Endodermal cell (in vitro differentiated cells): ENCODE results near the gene ATP1A4. TPM values are rescaled to one million over a fixed set of nuclear protein-coding genes. Genes with fewer than 3 reads are reported as not detected.
A peak's percentile ranks its signal among the peaks of the same experiment; 100 is the strongest.

ENCODE experiments used
- DNase-seq: peaks from one replicate; pipeline ENCODE4 v3.0.0-alpha.2; 2017
- H3K27ac ChIP-seq: 2 replicates; pipeline ENCODE4 v1.5.1; 2013; ENCODE audit warnings: mild to moderate bottlenecking, low read depth, low read length, moderate library complexity
- H3K27me3 ChIP-seq: 2 replicates; pipeline ENCODE4 v1.6.1; 2013; ENCODE audit warnings: mild to moderate bottlenecking, low read length, moderate library complexity; ENCODE audit not compliant: insufficient read depth, control insufficient read depth, poor library complexity, severe bottlenecking
- H3K36me3 ChIP-seq: 2 replicates; pipeline ENCODE4 v1.7.0; 2013; ENCODE audit warnings: mild to moderate bottlenecking, low read length, moderate library complexity; ENCODE audit not compliant: control insufficient read depth, insufficient read depth
- H3K4me1 ChIP-seq: one replicate; pipeline ENCODE4 v1.7.0; 2013; ENCODE audit warnings: low read length; ENCODE audit not compliant: control insufficient read depth, insufficient read depth
- H3K4me3 ChIP-seq: 2 replicates; pipeline ENCODE4 v1.5.1; 2013; ENCODE audit warnings: mild to moderate bottlenecking, low read length, moderate library complexity
- H3K9ac ChIP-seq: 2 replicates; pipeline ENCODE4 v1.6.1; 2013; ENCODE audit warnings: mild to moderate bottlenecking, low read length, moderate library complexity; ENCODE audit not compliant: poor library complexity, severe bottlenecking; ENCODE audit errors: extremely low read depth
- H3K9me3 ChIP-seq: 2 replicates; pipeline ENCODE4 v1.6.1; 2013; ENCODE audit warnings: mild to moderate bottlenecking, low read length, moderate library complexity; ENCODE audit not compliant: control insufficient read depth
- H3K27ac Mint-ChIP-seq: 2 replicates; pipeline ENCODE4 v1.8.0; 2020; ENCODE audit warnings: mixed read lengths
- H3K27me3 Mint-ChIP-seq: 2 replicates; pipeline ENCODE4 v1.8.0; 2021; ENCODE audit warnings: mild to moderate bottlenecking, mixed read lengths; ENCODE audit not compliant: insufficient read depth
- H3K36me3 Mint-ChIP-seq: 2 replicates; pipeline ENCODE4 v1.8.0; 2020; ENCODE audit warnings: low read depth, mixed read lengths
- H3K4me1 Mint-ChIP-seq: 2 replicates; pipeline ENCODE4 v1.8.0; 2020; ENCODE audit warnings: mixed read lengths
- H3K4me3 Mint-ChIP-seq: 2 replicates; pipeline ENCODE4 v1.8.0; 2020; ENCODE audit warnings: mild to moderate bottlenecking, moderate library complexity, mixed read lengths
- H3K9me3 Mint-ChIP-seq: 2 replicates; pipeline ENCODE4 v1.8.0; 2020; ENCODE audit warnings: mild to moderate bottlenecking, mixed read lengths
- WGBS, 2 experiments: methylation state at CpG; one replicate each; pipeline versions ENCODE4 v1.1.5 to v1.1.7; 2013; ENCODE audit warnings: missing lambda C conversion rate in 2 of 2, mixed read lengths in 1 of 2; ENCODE audit not compliant: insufficient coverage in 1 of 2, insufficient read length in 1 of 2; 5-methylcytosine and 5-hydroxymethylcytosine counted together
- total RNA-seq, 2 donors: library from RNA; stranded (reverse); fragmentation: NEBNext Ultra II Directional in 1 of 2; extraction: Animal tissue kit (Norgen Biotek cat#: 25700) in 1 of 2; gene quantifications; 2 replicates in 1 of 2; 3 replicates in 1 of 2; pipeline ENCODE4 v1.2.1, GENCODE V29; 2021
- TF ChIP-seq, protein P1 (sequence below): fragments of 200-600 bp; sonication (generic); conservative IDR thresholded peaks from 2 replicates; pipeline ENCODE4 v1.5.0; 2021; ENCODE audit warnings: antibody characterized with exemption, mild to moderate bottlenecking

The ATP1A4 gene
- total RNA-seq, 2 donors from 2014 or later = 0.55 to 0.75 TPM

GRCh38 chr1:160205242-160206035, 54.0 kb downstream of the ATP1A4 start, which contains the start of gene PEA15:
PEA15 (plus strand) TSS chr1:160205384; CDS start chr1:160211545, 6,161 bp downstream.
- Histone ChIP-seq H3K27me3 (no peaks in the 10 kb centered on the region), H3K9ac (peak within 1 kb of the TSS; percentile 85), H3K4me1 (peaks cover 6% of the 10 kb centered on the region), H3K36me3 (peaks cover 12% of the 10 kb centered on the region), H3K27ac (peak within 1 kb of the TSS; percentile 66), H3K9me3 (no peaks in the 10 kb centered on the region), H3K4me3 (peak within 1 kb of the TSS; percentile 91)
- H3K4me1 Mint-ChIP-seq = peaks cover 36% of the 10 kb centered on the region
- TF ChIP-seq, protein P1, sequence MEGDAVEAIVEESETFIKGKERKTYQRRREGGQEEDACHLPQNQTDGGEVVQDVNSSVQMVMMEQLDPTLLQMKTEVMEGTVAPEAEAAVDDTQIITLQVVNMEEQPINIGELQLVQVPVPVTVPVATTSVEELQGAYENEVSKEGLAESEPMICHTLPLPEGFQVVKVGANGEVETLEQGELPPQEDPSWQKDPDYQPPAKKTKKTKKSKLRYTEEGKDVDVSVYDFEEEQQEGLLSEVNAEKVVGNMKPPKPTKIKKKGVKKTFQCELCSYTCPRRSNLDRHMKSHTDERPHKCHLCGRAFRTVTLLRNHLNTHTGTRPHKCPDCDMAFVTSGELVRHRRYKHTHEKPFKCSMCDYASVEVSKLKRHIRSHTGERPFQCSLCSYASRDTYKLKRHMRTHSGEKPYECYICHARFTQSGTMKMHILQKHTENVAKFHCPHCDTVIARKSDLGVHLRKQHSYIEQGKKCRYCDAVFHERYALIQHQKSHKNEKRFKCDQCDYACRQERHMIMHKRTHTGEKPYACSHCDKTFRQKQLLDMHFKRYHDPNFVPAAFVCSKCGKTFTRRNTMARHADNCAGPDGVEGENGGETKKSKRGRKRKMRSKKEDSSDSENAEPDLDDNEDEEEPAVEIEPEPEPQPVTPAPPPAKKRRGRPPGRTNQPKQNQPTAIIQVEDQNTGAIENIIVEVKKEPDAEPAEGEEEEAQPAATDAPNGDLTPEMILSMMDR = no peak
- DNase-seq = peak; percentile 94
- H3K27me3 Mint-ChIP-seq = no peaks in the 10 kb centered on the region
- H3K36me3 Mint-ChIP-seq = peaks cover 13% of the 10 kb centered on the region
- 0% methylated on average over 9 to 71 of the region's 76 CpGs for WGBS, 2 experiments
- H3K9me3 Mint-ChIP-seq = no peaks in the 10 kb centered on the region
- peak within 1 kb of the TSS; percentile 90 for H3K27ac Mint-ChIP-seq
- H3K4me3 Mint-ChIP-seq = peak within 1 kb of the TSS; percentile 80

GRCh38 chr1:160206036-160206389, 54.6 kb downstream of the ATP1A4 start:
- Mint-ChIP-seq H3K36me3 (peaks cover 13% of the 10 kb centered on the region), H3K4me1 (peaks cover 42% of the 10 kb centered on the region), H3K4me3 (peak overlapping the region; percentile 80), H3K27me3 (no peaks in the 10 kb centered on the region), H3K9me3 (no peaks in the 10 kb centered on the region), H3K27ac (peak overlapping the region; percentile 36)
- TF ChIP-seq, protein P1 = no peak
- H3K9ac ChIP-seq = peak overlapping the region; percentile 85
- H3K36me3 ChIP-seq = peaks cover 16% of the 10 kb centered on the region
- H3K27ac ChIP-seq = peak overlapping the region; percentile 52
- no peaks in the 10 kb centered on the region for H3K9me3 ChIP-seq
- WGBS, 2 experiments = 12% methylated on average over 7 to 9 of the region's 9 CpGs
- H3K27me3 ChIP-seq = no peaks in the 10 kb centered on the region
- H3K4me3 ChIP-seq = peak overlapping the region; percentile 91
- no peak for DNase-seq
- H3K4me1 ChIP-seq = peaks cover 6% of the 10 kb centered on the region

- H3K27ac ChIP-seq = peak overlapping the region; percentile 52
- no peaks in the 10 kb centered on the region for H3K27me3 ChIP-seq
- H3K27ac Mint-ChIP-seq = peak overlapping the region; percentile 36
- 39 to 65% methylated on average over 6 to 9 of the region's 9 CpGs for WGBS, 2 experiments
- no peaks in the 10 kb centered on the region for H3K9me3 ChIP-seq
- peak overlapping the region; percentile 91 for H3K4me3 ChIP-seq
- peak overlapping the region; percentile 85 for H3K9ac ChIP-seq
- H3K4me3 Mint-ChIP-seq = peak overlapping the region; percentile 80
- peak; percentile 79 for DNase-seq
- H3K36me3 Mint-ChIP-seq = peaks cover 17% of the 10 kb centered on the region
- TF ChIP-seq, protein P1 = no peak
- H3K9me3 Mint-ChIP-seq = no peaks in the 10 kb centered on the region
- H3K4me1 ChIP-seq = peaks cover 6% of the 10 kb centered on the region
- H3K36me3 ChIP-seq = peaks cover 22% of the 10 kb centered on the region
- H3K4me1 Mint-ChIP-seq = peaks cover 47% of the 10 kb centered on the region
- H3K27me3 Mint-ChIP-seq = no peaks in the 10 kb centered on the region
Measured at GRCh38 chr1:160206421-160207117, 55.2 kb downstream of the ATP1A4 start.
